HG02571 (cell line): ENCODE results near the gene MMD2.
"Not testable (repeated sequence)": the region's sequence is repeated elsewhere in the genome, so short reads cannot be mapped to it uniquely, and the experiment has no call there.

ENCODE experiments used
- ATAC-seq: cut with Tn5 transposase; IDR thresholded peaks from one replicate; pipeline ENCODE4 v1.9.1; 2021; ENCODE audit warnings: mild to moderate bottlenecking, moderate library complexity; ENCODE audit not compliant: unreplicated experiment

MMD2 gene

DNA sequence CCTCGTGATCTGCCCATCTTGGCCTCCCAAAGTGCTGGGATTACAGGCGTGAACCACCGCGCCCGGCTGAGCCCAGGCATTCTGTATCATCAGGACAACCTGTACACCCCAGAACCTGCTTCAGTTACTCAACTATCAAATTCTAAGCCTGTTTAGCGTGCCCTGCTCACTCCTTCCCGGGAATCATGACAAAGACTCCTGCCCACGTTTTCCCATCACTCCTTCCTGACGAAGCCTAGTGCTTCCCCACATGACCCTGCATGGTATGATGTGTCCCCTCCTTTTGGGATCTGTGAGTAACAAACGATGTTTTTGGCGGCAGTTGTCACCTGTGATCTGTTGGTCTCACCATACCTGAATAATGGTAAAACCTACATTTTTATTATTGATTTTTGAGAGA, 63.2 kb downstream of the MMD2 start:
- no peak for ATAC-seq

DNA sequence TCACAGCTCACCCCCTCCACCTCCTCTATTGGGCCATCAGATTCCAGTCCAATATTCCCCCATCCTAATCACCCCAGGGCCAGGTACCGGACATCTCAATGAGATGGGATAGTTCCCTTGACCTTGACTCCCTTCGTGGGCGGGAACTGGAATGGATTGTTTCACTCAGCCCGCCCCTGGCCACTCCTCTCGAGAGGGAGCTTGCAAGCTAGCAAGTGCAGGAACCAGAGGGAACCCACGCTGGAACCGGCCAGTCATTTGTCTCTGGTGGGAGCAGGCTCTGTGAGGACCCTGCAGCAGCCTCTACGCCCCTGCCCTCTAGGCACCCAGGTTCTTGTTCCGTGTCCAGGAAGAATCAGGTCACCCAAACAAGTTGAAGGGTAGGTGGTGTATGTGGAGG, 64.5 kb downstream of the MMD2 start:
- no peak for ATAC-seq

DNA sequence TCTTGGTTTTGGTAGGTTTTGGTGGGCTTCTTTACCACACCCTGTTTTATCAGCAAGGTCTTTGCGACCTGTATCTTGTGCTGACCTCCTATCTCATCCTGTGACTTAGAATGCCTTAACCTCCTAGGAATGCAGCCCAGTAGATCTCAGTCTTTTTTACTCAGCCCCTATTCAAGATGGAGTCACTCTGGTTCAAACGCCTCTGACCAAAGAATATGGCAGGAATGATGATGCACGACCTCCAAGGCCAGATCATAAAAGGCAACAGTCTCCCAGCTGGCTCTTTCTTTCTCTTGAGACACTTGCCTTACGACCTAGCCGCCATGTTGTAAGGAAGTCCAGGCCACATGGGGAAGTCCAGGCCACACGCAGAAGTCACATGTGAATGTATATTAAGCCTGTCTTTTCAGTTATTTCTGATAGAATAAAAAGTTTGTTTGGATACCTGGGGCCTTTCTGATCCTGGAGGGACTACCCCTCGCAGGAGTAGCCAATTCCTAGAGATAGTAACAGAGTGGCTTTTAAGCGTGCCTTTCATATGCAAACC, 65.0 kb downstream of the MMD2 start:
- no peak for ATAC-seq

DNA sequence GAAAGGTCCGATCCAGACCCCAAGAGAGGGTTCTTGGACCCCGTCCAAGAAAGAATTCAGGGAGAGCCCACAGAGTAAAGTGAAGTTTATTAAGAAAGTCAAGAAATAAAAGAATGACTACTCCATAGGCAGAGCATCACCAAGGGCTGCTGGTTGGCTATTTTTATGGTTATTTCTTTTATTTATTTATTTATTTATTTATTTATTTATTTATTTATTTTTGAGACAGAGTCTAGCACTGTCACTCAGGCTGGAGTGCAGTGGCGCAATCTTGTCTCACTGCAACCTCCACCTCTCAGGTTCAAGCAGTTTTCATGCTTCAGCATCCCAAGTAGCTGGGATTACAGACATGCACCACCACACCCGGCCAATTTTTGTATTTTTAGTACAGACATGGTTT, 65.8 kb downstream of the MMD2 start:
- ATAC-seq: not testable (repeated sequence)

DNA sequence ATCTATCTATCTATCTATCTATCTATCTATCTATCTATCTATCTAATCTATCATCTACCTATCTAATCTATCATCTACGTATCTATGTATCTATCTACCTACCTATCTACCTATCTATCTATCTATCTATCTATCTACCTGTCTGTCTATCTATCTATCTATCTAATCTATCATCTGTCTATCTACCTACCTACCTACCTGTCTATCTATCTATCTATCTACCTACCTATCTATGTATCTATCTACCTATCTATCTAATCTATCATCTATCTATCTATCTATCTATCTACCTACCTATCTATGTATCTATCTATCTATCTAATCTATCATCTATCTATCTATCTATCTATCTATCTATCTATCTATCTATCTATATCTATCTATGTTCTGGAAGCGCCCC, 67.5 kb downstream of the MMD2 start:
- ATAC-seq: not testable (repeated sequence)

GRCh38 chr7:4889682-4890081, 69.3 kb downstream of the MMD2 start:
- no peak for ATAC-seq

DNA sequence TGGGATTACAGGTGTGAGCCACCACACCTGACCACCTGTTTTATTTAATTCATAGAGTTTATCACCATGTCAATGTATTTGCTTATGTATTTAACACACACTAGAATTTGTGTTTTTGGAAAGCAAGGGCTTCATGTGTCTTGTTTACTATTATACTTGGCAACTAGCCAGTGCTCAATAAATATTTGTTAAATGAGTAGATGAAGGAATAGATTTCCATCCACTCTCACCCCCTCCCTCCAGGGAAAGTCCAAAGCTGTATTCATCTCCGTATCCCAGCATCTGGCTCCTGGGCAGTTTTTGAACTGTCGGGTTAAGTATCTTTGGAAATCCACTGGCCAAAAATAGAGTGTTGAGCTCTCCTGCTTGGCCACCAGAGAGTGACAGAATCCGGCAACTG, 70.8 kb downstream of the MMD2 start:
- no peak for ATAC-seq

DNA sequence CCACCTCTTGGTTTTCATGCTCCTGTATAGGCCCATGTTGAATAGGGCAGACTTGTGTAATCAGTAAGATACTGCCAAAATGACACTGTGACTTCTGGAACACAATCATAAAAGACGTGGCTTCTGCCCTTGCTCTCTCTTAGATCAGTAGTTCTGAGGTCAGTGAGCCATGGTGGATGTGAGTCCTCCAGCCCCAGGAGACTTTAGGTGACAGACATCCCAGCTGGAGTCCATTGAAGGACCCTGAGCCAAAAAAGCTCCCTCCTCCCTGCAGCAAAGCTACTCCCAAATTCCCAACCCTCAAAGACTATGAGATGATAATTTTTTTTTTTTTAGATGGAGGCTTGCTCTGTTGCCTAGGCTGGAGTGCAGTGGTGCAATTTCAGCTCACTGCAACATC, 72.3 kb downstream of the MMD2 start:
- no peak for ATAC-seq

DNA sequence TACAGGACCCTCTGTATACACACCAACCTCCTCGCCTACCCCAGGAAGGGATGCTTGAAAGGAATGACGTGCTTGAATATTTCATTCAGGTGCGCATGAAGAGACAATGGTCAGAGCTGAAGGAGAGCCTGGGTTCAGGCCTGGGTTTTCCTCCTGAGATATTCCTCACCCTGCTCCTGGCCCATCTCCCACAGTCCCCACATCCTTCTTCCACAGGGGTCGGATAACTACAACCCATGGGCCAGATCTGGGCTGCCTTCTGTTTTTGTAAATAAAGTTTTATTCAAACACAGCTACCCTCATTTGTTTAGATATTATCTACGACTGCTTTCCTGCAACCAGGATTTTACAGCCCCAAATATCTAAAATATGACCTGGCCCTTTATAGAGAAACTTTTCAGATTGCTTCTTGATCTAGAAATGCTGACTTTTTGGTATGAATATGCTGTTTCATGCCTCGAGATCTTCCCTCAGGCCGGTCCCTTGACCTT, 73.6 kb downstream of the MMD2 start:
- no peak for ATAC-seq

DNA sequence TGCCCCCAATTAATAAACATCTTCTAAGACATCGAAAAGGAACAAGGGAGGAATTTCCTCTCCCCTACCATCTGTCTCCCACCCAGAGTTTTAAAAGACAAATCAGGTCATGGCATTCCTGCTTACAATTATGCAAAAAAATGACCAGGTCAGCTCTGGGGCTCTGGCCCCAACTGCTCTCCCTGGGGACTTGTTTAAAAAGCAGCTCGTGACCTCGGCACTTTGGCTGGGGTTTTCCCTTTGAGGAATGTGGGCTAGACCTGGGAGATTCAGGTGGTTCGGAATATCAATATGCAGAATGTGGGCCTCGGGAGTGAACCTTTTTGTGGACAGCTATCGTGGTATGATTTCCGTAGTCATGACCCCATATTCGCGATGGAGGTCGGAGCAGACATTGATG, 74.8 kb downstream of the MMD2 start:
- ATAC-seq: no peak

- ATAC-seq: no peak
Observed at GRCh38 chr7:4883372-4884144, 75.4 kb downstream of the MMD2 start, which contains the start of gene RADIL. TSS of gene RADIL (minus strand) at chr7:4883716. CDS start at chr7:4878139, 5,577 bp downstream.

DNA sequence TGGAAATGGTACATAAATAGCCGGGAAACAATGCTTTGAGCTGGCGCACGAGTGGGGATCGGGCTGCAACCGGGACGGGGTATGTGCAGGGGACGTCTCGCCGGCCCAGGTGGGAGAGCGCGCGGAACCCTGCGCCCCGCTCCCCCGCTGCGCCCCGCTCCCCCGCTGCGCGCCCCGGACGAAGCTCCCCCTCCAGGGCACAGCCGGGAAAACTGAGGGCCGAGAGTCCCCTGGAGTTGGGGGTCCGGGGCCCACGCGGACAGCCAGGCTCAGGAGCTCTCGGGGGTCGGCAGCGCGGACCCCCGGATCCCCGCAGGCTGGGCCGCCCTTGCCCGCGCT, 76.0 kb downstream of the MMD2 start:
- ATAC-seq: no peak

GRCh38 chr7:4882169-4883032, 76.6 kb downstream of the MMD2 start:
- no peak for ATAC-seq

DNA sequence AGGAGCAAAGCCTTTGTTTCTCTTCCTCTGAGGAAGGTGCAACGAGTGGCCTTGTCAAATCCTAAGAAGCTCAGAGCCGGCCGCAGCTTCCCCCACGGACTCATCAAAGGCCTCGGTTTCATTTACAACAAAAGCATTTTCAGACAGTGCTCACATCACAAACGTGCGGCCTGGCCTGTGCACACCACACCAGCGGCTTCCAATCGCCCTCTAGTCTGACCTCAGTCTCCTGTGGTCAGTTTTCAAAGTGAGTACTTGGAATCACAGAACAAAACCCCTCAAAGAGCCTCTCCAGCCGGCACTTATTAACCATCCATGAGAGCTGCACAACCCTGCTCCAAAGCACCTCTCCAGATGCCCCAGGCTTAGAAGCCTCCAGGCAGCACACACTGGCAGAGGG, 78.8 kb downstream of the MMD2 start:
- no peak for ATAC-seq

DNA sequence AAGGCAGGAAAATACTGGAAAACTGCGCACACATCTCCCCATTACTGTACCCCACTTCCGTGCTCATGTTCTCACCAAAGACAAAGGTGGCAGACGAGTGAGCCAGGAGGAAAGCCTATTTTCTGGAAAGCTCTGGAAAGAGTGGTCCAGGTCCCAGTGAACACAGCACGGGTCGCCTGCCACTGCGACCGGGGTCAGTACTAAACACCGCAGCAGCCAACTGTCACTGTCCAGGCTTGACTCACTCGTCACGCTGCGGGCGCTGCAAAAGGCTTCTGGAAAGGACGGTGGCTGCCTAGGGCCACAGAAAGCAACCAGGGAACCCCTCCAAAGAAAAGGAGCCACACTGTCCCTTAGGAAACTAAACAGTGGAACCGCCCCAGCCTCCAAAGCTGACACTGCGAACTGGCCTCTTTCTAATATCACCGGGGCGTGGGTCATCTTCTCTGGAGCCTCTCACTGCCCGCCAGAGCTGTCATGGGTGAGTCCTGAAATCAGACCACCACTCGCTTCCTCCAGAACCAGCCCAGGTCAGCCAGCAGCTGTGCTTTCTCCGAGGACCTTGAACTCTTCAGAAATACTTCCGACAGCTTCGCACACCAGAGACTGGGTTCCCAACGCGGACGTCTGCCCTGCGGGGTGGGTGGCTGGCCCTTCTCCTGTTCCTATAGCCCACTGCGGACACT, 79.4 kb downstream of the MMD2 start:
- ATAC-seq: no peak

GRCh38 chr7:4878336-4879335, 80.4 kb downstream of the MMD2 start:
- no peak for ATAC-seq

GRCh38 chr7:4876586-4876985, 82.4 kb downstream of the MMD2 start:
- no peak for ATAC-seq

DNA sequence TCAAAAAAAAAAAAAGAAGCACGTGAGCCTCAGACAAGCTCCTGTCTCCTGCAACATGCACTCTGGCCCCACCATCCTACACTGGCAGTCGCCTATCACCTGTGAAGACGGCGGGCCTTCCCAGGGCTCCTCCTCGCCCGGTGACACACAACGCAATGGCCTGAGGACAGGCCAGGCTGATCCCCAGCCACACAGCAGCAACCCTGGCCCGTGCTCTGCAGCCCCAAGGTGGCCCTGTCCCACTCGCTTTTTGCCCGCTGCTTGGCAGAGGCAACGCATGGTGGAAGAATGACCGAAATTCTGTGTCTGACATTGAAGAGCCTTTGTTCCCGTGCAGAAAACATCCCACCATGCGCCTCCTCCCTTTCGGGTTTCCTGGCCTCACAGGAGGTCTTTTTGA, 83.6 kb downstream of the MMD2 start:
- no peak for ATAC-seq

DNA sequence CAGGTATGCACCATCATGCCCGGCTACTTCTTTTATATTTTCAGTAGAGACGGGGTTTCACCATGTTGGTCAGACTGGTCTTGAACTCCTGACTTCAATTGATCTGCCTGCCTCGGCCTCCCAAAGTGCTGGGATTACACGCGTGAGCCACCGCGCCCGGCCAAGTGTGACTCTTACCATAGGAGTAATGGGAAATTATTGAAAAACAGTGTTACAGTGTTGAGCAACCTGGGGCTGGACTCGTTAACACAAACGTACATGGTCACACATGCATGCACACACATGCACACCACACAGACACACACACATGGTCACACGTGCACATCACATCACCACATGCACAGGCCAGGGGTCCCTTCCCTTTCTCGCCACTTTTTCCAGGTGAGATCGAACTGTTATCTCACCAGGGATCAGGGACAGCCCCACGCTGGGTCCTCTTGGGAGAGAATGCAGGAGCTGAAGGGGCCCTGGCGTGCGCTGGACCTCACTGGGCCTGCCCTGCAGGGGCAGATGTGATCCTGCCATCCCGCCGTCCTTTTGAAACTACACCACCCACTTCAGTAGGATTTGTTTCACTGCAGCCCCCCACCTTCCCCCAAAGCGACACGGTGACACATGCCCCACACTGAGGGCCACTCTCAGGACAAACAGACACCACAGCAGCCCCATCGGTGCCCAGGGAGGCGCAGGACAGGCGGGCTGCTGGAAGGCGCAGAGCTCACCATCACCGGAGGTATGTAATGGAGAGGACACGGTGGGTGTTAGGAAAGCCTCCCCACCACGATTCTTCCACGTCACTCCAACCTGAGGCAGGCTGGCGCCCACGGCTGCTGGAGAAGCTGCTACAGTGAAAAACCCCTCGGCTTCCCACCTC, 85.7 kb downstream of the MMD2 start:
- no peak for ATAC-seq
